Upper lobe of right lung (tissue), 1 donor: Measurements from ENCODE around the gene HOXC10. TPM values are rescaled to one million over a fixed set of nuclear protein-coding genes. Genes with fewer than 3 reads are reported as not detected.

Experiments
- microRNA-seq: library from miRNA; unstranded; fragments of <30 nt; microRNA quantifications from one replicate; pipeline ENCODE4 v1.2.0, GENCODE V29; 2020; ENCODE audit warnings: borderline microRNAs expressed
- total RNA-seq: library from RNA; stranded (reverse); fragmentation: NEBNext Ultra II Directional; extraction: Animal tissue kit (Norgen Biotek cat#: 25700); gene quantifications from one replicate; pipeline ENCODE4 v1.2.1, GENCODE V29; 2021
- donor health status: DM: no; HTN: yes; CAD: no; lungs with severe emphysema.

The HOXC10 gene
- total RNA-seq, 1 donor from 2014 or later, result not detected

Small RNA genes lying within 50 kb of the gene (microRNA-seq; reads per million reads assigned to microRNA genes)
- gene MIR196A2 (2.6 reads per million, percentile 16 among the genes with 10 or more reads in this experiment), gene MIR615 (5.1 reads per million, percentile 29 among the genes with 10 or more reads in this experiment)

Other genes starting within 250 kb of the HOXC10 start
- gene CISTR, start 233.2 kb upstream of the HOXC10 start, total RNA-seq, result not detected
- not detected for gene HOXC13, start 46.3 kb upstream of the HOXC10 start, total RNA-seq
- not detected for gene HOXC12, start 30.2 kb upstream of the HOXC10 start, total RNA-seq
- gene HOXC11, start 12.0 kb upstream of the HOXC10 start, total RNA-seq, result not detected
- not detected for gene HOTAIR, start 10.2 kb upstream of the HOXC10 start, total RNA-seq
- gene HOXC9, start 15.0 kb downstream of the HOXC10 start, total RNA-seq, result 0.61 TPM
- gene HOXC8, start 23.8 kb downstream of the HOXC10 start, total RNA-seq, result 0.55 TPM
- gene HOXC6, start 43.3 kb downstream of the HOXC10 start, total RNA-seq, result 1.4 TPM
- not detected for gene HOXC5, start 47.9 kb downstream of the HOXC10 start, total RNA-seq
- gene HOXC4, start 68.7 kb downstream of the HOXC10 start, total RNA-seq, result 0.61 TPM
- gene SMUG1, start 203.8 kb downstream of the HOXC10 start, total RNA-seq, result 22.7 TPM